T-helper 2 cell treated with Interferon-gamma antibody and Interleukin-4, amounts not matched to agents 5 μg/mL and 100 μg/mL, for 36 hours (primary cell): Measurements from ENCODE around the gene DOCK4.

Source experiments
- DNase-seq: peaks from one replicate; pipeline ENCODE4 v3.0.0; 2021; ENCODE audit warnings: low spot score
- H3K27ac Mint-ChIP-seq: one replicate; pipeline ENCODE4 v1.8.0; 2021; ENCODE audit warnings: mild to moderate bottlenecking, mixed read lengths
- H3K27me3 Mint-ChIP-seq: one replicate; pipeline ENCODE4 v1.8.0; 2021; ENCODE audit warnings: low read depth, mixed read lengths
- H3K36me3 Mint-ChIP-seq: one replicate; pipeline ENCODE4 v1.8.0; 2021; ENCODE audit warnings: low read depth, mixed read lengths
- H3K4me1 Mint-ChIP-seq: one replicate; pipeline ENCODE4 v1.8.0; 2021; ENCODE audit warnings: low read depth, mixed read lengths
- H3K4me3 Mint-ChIP-seq: one replicate; pipeline ENCODE4 v1.8.0; 2022; ENCODE audit warnings: mild to moderate bottlenecking, moderate library complexity, mixed read lengths
- H3K9me3 Mint-ChIP-seq: one replicate; pipeline ENCODE4 v1.8.0; 2021; ENCODE audit warnings: mixed read lengths

DOCK4 gene

GRCh38 chr7:112012242-112012641 is 194.0 kb downstream of the DOCK4 start:
- DNase-seq = no peak
- H3K36me3 Mint-ChIP-seq = no peaks in the 10 kb centered on the region
- H3K9me3 Mint-ChIP-seq = no peaks in the 10 kb centered on the region
- H3K4me3 Mint-ChIP-seq = no peak overlapping the region
- H3K4me1 Mint-ChIP-seq = no peaks in the 10 kb centered on the region
- no peak overlapping the region for H3K27ac Mint-ChIP-seq
- H3K27me3 Mint-ChIP-seq = no peaks in the 10 kb centered on the region

- no peak overlapping the region for H3K4me3 Mint-ChIP-seq
- no peak overlapping the region for H3K27ac Mint-ChIP-seq
- no peaks in the 10 kb centered on the region for H3K4me1 Mint-ChIP-seq
- DNase-seq = no peak
- no peaks in the 10 kb centered on the region for H3K9me3 Mint-ChIP-seq
- H3K27me3 Mint-ChIP-seq = no peaks in the 10 kb centered on the region
- H3K36me3 Mint-ChIP-seq = no peaks in the 10 kb centered on the region
Measured at GRCh38 chr7:112010994-112011393, 195.2 kb downstream of the DOCK4 start.

GRCh38 chr7:112010109-112010508 is 196.1 kb downstream of the DOCK4 start:
- DNase-seq = no peak
- Mint-ChIP-seq H3K27ac (no peak overlapping the region), H3K4me3 (no peak overlapping the region), H3K4me1 (no peaks in the 10 kb centered on the region), H3K27me3 (no peaks in the 10 kb centered on the region), H3K9me3 (no peaks in the 10 kb centered on the region), H3K36me3 (no peaks in the 10 kb centered on the region)

- no peak overlapping the region for H3K27ac Mint-ChIP-seq
- H3K27me3 Mint-ChIP-seq = no peaks in the 10 kb centered on the region
- no peaks in the 10 kb centered on the region for H3K9me3 Mint-ChIP-seq
- no peaks in the 10 kb centered on the region for H3K36me3 Mint-ChIP-seq
- no peak for DNase-seq
- H3K4me1 Mint-ChIP-seq = no peaks in the 10 kb centered on the region
- no peak overlapping the region for H3K4me3 Mint-ChIP-seq
Measured at GRCh38 chr7:112009081-112009480, 197.1 kb downstream of the DOCK4 start.

- H3K27ac Mint-ChIP-seq = no peak overlapping the region
- H3K4me3 Mint-ChIP-seq = no peak overlapping the region
- H3K4me1 Mint-ChIP-seq = no peaks in the 10 kb centered on the region
- no peak for DNase-seq
- H3K36me3 Mint-ChIP-seq = no peaks in the 10 kb centered on the region
- no peaks in the 10 kb centered on the region for H3K27me3 Mint-ChIP-seq
- no peaks in the 10 kb centered on the region for H3K9me3 Mint-ChIP-seq
Measured at GRCh38 chr7:112007185-112007584, 199.0 kb downstream of the DOCK4 start.

GRCh38 chr7:112006071-112006470 is 200.1 kb downstream of the DOCK4 start:
- Mint-ChIP-seq H3K27me3 (no peaks in the 10 kb centered on the region), H3K27ac (no peak overlapping the region), H3K4me1 (no peaks in the 10 kb centered on the region), H3K4me3 (no peak overlapping the region), H3K9me3 (no peaks in the 10 kb centered on the region), H3K36me3 (no peaks in the 10 kb centered on the region)
- DNase-seq = no peak

GRCh38 chr7:112005205-112005775 is 200.9 kb downstream of the DOCK4 start:
- H3K4me1 Mint-ChIP-seq = no peaks in the 10 kb centered on the region
- H3K9me3 Mint-ChIP-seq = no peaks in the 10 kb centered on the region
- no peak overlapping the region for H3K4me3 Mint-ChIP-seq
- no peaks in the 10 kb centered on the region for H3K36me3 Mint-ChIP-seq
- H3K27ac Mint-ChIP-seq = no peak overlapping the region
- DNase-seq = no peak
- H3K27me3 Mint-ChIP-seq = no peaks in the 10 kb centered on the region

- Mint-ChIP-seq H3K36me3 (no peaks in the 10 kb centered on the region), H3K27ac (no peak overlapping the region)
- no peak for DNase-seq
Measured at GRCh38 chr7:112001091-112001826, 204.9 kb downstream of the DOCK4 start.

GRCh38 chr7:111998326-111998725 is 207.9 kb downstream of the DOCK4 start:
- Mint-ChIP-seq H3K4me1 (no peaks in the 10 kb centered on the region), H3K36me3 (no peaks in the 10 kb centered on the region), H3K27ac (no peak overlapping the region), H3K27me3 (peaks cover 2% of the 10 kb centered on the region), H3K9me3 (no peaks in the 10 kb centered on the region), H3K4me3 (no peak overlapping the region)
- no peak for DNase-seq

More at GRCh38 chr7:112001091-112001826, 204.9 kb downstream of the DOCK4 start:
- Mint-ChIP-seq H3K27me3 (peaks cover 2% of the 10 kb centered on the region), H3K9me3 (no peaks in the 10 kb centered on the region), H3K4me1 (no peaks in the 10 kb centered on the region), H3K4me3 (no peak overlapping the region)

- H3K27ac Mint-ChIP-seq = no peak overlapping the region
- DNase-seq = no peak
- peaks cover 2% of the 10 kb centered on the region for H3K27me3 Mint-ChIP-seq
- no peaks in the 10 kb centered on the region for H3K36me3 Mint-ChIP-seq
- H3K9me3 Mint-ChIP-seq = no peaks in the 10 kb centered on the region
- no peak overlapping the region for H3K4me3 Mint-ChIP-seq
- no peaks in the 10 kb centered on the region for H3K4me1 Mint-ChIP-seq
Measured at GRCh38 chr7:111997546-111997945, 208.7 kb downstream of the DOCK4 start.

GRCh38 chr7:111992601-111993000 is 213.6 kb downstream of the DOCK4 start:
- no peaks in the 10 kb centered on the region for H3K4me1 Mint-ChIP-seq
- H3K9me3 Mint-ChIP-seq = no peaks in the 10 kb centered on the region
- no peak overlapping the region for H3K27ac Mint-ChIP-seq
- H3K27me3 Mint-ChIP-seq = no peaks in the 10 kb centered on the region
- DNase-seq = no peak
- no peaks in the 10 kb centered on the region for H3K36me3 Mint-ChIP-seq
- no peak overlapping the region for H3K4me3 Mint-ChIP-seq

GRCh38 chr7:111990643-111991042 is 215.6 kb downstream of the DOCK4 start:
- Mint-ChIP-seq H3K9me3 (no peaks in the 10 kb centered on the region), H3K27ac (no peak overlapping the region), H3K4me3 (no peak overlapping the region), H3K36me3 (no peaks in the 10 kb centered on the region), H3K4me1 (no peaks in the 10 kb centered on the region), H3K27me3 (no peaks in the 10 kb centered on the region)
- DNase-seq = no peak

- no peak overlapping the region for H3K4me3 Mint-ChIP-seq
- H3K4me1 Mint-ChIP-seq = no peaks in the 10 kb centered on the region
- no peak for DNase-seq
- H3K27ac Mint-ChIP-seq = no peak overlapping the region
- no peaks in the 10 kb centered on the region for H3K9me3 Mint-ChIP-seq
- H3K27me3 Mint-ChIP-seq = no peaks in the 10 kb centered on the region
- no peaks in the 10 kb centered on the region for H3K36me3 Mint-ChIP-seq
Measured at GRCh38 chr7:111987886-111988285, 218.3 kb downstream of the DOCK4 start.

GRCh38 chr7:111987115-111987826 is 218.9 kb downstream of the DOCK4 start:
- H3K4me3 Mint-ChIP-seq = no peak overlapping the region
- no peak for DNase-seq

More at GRCh38 chr7:111987115-111987826, 218.9 kb downstream of the DOCK4 start:
- Mint-ChIP-seq H3K27me3 (no peaks in the 10 kb centered on the region), H3K27ac (no peak overlapping the region), H3K36me3 (no peaks in the 10 kb centered on the region), H3K4me1 (no peaks in the 10 kb centered on the region), H3K9me3 (no peaks in the 10 kb centered on the region)
